Measurements from ENCODE around the gene CHAF1A.

Gene CHAF1A

DNA sequence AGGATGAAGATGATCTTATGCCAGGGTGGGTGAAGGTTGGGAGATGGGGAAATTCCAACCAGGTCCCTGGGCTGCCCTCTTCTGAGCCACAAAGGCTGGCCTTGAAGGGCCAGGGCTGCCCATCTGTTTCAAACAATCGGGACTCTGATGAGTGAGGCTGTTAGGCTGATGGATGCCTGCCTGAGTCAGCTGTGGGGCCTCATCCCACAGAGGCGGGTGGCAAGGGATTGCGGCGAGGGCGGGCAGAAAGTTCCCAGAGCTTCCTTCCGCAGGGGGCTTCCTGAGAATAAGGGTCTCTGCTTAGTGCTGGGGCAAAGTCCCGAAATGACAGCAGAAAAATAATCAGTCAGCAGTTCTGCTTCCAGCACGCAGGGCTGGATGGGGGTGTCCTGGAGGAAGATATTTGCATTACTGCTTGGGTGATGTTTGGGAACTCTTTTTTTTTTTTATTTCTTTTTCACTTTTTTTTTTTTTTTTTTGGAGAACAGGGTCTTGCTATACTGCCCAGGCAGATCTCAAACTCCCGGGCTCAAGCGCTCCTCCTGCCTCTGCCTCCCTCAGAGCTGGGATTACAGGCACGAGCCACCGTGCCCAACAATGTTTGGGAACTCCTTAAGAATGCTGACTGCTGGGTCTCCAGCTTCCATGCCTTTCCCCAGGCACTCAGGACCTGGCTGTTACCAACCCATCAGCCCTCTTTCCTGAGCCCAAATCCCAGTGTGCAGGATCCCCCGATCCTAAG is 16.2 kb upstream of the CHAF1A start:
- no peak overlapping the region for H3K4me3 ChIP-seq (ENCODE audit: low read length)
- TF ChIP-seq, protein P1, sequence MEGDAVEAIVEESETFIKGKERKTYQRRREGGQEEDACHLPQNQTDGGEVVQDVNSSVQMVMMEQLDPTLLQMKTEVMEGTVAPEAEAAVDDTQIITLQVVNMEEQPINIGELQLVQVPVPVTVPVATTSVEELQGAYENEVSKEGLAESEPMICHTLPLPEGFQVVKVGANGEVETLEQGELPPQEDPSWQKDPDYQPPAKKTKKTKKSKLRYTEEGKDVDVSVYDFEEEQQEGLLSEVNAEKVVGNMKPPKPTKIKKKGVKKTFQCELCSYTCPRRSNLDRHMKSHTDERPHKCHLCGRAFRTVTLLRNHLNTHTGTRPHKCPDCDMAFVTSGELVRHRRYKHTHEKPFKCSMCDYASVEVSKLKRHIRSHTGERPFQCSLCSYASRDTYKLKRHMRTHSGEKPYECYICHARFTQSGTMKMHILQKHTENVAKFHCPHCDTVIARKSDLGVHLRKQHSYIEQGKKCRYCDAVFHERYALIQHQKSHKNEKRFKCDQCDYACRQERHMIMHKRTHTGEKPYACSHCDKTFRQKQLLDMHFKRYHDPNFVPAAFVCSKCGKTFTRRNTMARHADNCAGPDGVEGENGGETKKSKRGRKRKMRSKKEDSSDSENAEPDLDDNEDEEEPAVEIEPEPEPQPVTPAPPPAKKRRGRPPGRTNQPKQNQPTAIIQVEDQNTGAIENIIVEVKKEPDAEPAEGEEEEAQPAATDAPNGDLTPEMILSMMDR (conservative IDR thresholded peaks at IDR 0.05; ENCODE audit: low read depth, low read length): no peak
- no peak for DNase-seq (ENCODE audit: low read depth)

DNA sequence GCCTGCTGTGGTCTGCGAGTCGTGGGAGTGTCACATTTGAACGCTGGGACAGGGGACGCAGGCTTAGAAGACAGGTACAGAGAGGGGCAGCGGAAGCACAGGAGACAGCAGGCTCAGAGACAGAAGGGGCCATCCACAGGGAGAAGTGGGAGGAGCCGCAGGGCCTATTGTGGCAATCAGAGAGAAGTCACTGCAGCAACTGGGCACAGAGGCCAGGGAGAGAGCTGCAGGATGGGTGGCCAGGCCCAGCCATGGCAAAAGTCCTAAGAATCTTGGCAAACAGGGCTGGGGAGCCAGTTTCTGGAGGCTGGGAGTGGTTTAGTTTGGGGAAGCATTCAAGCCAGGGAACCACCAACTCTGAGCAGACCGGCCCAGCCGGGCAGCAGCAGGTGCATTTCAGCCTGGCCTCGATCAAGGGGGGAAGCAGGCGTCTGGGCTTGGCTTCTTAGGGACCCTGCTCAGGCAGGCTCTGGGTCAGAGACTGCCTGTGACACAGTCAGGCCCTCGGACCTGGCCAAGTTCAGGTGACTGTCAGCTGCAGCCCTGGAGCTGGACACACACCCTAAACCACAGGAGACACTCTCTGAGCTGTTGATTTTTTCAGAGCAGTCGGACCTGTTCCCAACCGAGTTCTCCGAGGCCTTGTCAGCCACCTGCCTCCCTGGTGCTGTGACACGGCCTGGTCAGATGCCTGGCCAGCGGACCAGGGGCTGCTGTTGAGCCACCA is 13.9 kb upstream of the CHAF1A start:
- no peak overlapping the region for H3K4me3 ChIP-seq (ENCODE audit: low read length)
- DNase-seq (ENCODE audit: low read depth): no peak
- TF ChIP-seq, protein P1 (conservative IDR thresholded peaks at IDR 0.05; ENCODE audit: low read depth, low read length): no peak

DNA sequence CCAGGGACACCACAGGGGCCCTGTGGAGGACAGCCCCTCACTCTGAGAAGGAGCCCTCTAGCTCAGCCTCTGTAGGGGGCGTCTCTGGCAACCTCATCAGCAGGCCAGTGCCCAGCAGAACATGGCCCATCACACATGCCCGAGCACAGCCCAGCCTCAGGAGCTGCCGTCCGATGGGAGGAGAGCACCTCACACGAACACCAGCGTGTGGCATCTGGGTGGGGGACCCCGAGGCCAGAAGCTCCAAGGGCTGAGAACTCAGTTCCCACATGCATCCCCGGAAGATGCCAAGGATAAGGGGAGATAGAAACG is 13.4 kb upstream of the CHAF1A start:
- TF ChIP-seq, protein P1 (conservative IDR thresholded peaks at IDR 0.05; ENCODE audit: low read depth, low read length): no peak

DNA sequence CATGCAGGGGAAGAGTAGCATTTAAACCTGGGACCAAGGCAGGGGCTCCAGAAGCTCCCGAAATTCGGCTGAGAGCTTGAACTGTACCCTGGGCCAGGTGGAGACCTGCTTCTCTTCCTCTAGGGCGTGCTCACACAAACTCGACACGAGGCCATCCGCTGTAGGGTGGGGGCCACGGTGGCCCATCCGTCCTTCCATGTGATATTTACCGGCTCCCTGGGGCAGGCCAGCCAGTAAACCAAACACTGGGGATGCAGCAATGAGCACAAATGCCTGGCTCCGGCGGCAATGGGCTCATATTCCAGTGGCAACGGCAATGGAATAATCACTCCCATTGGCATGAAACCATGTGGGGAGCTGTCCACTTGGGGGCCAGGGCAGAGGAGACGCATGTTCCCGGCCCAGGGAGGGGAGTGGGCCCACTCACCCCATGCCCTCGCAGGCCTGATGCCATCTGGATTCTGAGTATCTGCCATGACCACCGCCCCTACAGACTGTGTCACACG is 12.9 kb upstream of the CHAF1A start:
- no peak for DNase-seq (ENCODE audit: low read depth)
- no peak overlapping the region for H3K4me3 ChIP-seq (ENCODE audit: low read length)
- TF ChIP-seq, protein P1 (conservative IDR thresholded peaks at IDR 0.05; ENCODE audit: low read depth, low read length): no peak

More for the DNA sequence above, 13.4 kb upstream of the CHAF1A start:
- H3K4me3 ChIP-seq (ENCODE audit: low read length): no peak overlapping the region
- no peak for DNase-seq (ENCODE audit: low read depth)

DNA sequence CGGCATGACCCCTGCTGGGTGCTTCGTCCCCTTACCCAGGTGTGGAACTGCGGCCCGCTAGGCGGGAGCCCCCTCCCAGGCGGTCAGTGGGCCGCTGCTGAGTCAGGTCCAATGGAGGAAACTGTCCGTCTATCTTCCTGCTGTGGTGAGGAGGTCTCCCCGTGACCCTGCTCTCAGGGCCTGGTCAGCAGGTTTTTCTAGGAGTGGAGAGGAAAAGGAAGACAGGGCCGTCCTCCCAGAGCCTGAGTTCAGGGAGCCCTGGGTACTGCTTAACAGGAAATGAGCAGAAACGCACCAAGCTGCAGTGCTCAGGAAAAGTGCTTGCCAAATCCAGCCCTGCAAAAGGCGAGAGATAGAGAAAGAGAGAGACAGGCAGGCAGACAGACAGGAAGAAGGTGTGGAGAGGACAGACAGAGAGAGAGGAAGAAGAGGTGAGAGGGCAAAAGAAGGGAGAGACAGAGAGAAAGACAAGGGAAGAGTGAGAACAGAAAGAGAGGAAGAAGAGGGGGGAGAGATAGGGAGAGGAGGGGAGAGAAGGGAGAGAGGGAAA is 12.3 kb upstream of the CHAF1A start:
- DNase-seq (ENCODE audit: low read depth): no peak
- no peak overlapping the region for H3K4me3 ChIP-seq (ENCODE audit: low read length)
- TF ChIP-seq, protein P1 (conservative IDR thresholded peaks at IDR 0.05; ENCODE audit: low read depth, low read length): no peak

DNA sequence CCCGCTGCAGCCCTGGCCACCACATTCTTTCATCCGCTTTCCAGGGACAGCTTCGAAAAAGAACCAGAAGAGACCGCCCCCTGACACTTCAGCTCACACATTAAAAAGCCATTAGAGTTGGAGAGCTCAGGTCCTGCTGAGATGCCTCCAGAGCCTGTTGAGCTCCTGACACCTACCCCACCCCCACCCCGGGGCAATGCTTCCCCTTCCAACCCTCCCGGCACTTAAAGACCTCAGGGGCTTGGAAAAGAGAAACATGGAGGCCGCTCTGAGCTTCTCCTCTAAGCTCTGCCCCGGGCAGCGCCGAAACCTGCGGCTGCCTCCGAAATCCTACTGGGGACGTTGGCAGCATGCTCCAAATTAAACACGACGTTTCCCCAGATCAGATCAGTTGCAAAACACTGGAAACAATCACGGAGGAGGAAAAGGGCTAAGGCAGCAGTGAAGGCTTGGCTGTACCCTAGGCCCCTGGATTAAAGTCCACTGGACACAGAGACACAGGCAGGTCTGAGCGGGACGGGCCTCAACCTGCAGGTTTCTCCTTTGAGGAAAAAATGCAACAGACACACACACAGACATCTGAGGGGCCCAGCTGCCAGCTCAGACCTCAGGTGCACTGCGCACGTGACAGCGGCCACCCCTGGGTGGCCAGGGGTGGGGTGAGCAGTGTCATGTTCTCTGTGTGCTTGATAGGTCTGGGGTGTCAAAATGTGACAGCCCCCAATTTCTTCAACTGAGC is 11.7 kb upstream of the CHAF1A start:
- DNase-seq (ENCODE audit: low read depth): no peak
- TF ChIP-seq, protein P1 (conservative IDR thresholded peaks at IDR 0.05; ENCODE audit: low read depth, low read length): no peak
- no peak overlapping the region for H3K4me3 ChIP-seq (ENCODE audit: low read length)

Data from retinal pigment epithelial cell (primary cell).